ENCODE data around the gene RPTN. TPM values are rescaled to one million over a fixed set of nuclear protein-coding genes. Genes with fewer than 3 reads are reported as not detected.

RPTN gene
- total RNA-seq, 6 experiments from 2014 or later, result not detected

DNA sequence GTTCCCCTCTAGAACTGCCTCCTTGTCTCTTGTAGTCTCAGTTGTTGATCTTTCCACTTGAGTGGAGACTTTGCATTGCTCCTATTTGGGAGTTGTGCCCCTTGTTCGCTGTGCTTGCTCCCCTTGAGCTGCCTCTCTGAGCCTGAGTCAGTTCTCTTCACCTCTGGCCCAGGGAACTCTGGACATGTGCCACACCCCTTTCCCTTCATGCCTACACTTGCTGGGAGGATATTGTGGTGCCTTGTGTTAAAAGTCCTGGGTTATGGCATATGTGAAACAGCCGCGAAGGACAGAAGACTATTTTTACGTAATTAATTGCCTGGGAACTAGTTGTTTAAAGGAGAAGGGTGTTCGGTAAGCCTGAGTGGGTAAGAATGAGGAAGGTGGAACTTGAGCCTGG, 32.2 kb upstream of the RPTN start:
- H3K36me3 ChIP-seq, result no peaks in the 10 kb centered on the region
- no peak overlapping the region for H3K27ac ChIP-seq
- H3K9me3 ChIP-seq, result no peaks in the 10 kb centered on the region
- no peak for ATAC-seq
- no peak overlapping the region for H3K4me3 ChIP-seq
- WGBS (ENCODE audit: insufficient coverage, low coverage, low lambda C conversion rate, missing lambda C conversion rate), result 90% methylated on average over 5 of the region's 5 CpGs
- DNase-seq, result no peak
- H3K4me1 ChIP-seq, result peaks cover 0 to 18% (median 2%) of the 10 kb centered on the region in 4 donors
- intact Hi-C loops (cut with DNase I), result no loop called here
- no peaks in the 10 kb centered on the region for H3K27me3 ChIP-seq
- TF ChIP-seq, protein P1, sequence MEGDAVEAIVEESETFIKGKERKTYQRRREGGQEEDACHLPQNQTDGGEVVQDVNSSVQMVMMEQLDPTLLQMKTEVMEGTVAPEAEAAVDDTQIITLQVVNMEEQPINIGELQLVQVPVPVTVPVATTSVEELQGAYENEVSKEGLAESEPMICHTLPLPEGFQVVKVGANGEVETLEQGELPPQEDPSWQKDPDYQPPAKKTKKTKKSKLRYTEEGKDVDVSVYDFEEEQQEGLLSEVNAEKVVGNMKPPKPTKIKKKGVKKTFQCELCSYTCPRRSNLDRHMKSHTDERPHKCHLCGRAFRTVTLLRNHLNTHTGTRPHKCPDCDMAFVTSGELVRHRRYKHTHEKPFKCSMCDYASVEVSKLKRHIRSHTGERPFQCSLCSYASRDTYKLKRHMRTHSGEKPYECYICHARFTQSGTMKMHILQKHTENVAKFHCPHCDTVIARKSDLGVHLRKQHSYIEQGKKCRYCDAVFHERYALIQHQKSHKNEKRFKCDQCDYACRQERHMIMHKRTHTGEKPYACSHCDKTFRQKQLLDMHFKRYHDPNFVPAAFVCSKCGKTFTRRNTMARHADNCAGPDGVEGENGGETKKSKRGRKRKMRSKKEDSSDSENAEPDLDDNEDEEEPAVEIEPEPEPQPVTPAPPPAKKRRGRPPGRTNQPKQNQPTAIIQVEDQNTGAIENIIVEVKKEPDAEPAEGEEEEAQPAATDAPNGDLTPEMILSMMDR (IDR thresholded peaks at IDR 0.05), result no peak
- TF ChIP-seq POLR2A (IDR thresholded peaks at IDR 0.05), result no peak

DNA sequence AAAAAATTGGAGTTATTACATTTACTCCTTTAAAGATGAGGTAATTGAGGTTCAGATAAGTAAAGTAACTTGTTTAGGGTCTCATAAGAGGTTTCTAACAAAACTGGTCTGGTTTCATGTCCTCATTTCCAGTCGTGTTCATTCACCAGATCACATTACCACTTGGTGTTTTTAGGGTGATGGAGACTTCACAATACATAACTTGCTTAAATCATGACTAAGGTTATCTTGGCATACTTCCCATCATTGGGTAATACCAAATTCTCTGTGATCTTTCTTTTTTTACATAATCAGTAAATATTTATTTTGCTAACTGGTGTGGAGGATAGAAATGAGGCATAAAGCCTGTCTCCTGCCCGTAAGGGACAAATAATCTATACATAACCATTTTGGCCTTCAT, 31.6 kb upstream of the RPTN start:
- DNase-seq (no peak), ATAC-seq (peak in 3 of 4 donors; percentile 39 to 64 (median 57))
- WGBS (ENCODE audit: insufficient coverage, low coverage, low lambda C conversion rate, missing lambda C conversion rate), result 23% methylated on average over 2 of the region's 2 CpGs
- intact Hi-C loops (cut with DNase I), result no loop called here
- no peak overlapping the region for H3K27ac ChIP-seq
- TF ChIP-seq, protein P1 (IDR thresholded peaks at IDR 0.05), result no peak
- no peak for TF ChIP-seq POLR2A (IDR thresholded peaks at IDR 0.05)
- H3K4me1 ChIP-seq, result peaks cover 0 to 18% (median 2%) of the 10 kb centered on the region in 4 donors
- no peaks in the 10 kb centered on the region for H3K9me3 ChIP-seq
- no peaks in the 10 kb centered on the region for H3K27me3 ChIP-seq
- no peak overlapping the region for H3K4me3 ChIP-seq
- no peaks in the 10 kb centered on the region for H3K36me3 ChIP-seq

DNA sequence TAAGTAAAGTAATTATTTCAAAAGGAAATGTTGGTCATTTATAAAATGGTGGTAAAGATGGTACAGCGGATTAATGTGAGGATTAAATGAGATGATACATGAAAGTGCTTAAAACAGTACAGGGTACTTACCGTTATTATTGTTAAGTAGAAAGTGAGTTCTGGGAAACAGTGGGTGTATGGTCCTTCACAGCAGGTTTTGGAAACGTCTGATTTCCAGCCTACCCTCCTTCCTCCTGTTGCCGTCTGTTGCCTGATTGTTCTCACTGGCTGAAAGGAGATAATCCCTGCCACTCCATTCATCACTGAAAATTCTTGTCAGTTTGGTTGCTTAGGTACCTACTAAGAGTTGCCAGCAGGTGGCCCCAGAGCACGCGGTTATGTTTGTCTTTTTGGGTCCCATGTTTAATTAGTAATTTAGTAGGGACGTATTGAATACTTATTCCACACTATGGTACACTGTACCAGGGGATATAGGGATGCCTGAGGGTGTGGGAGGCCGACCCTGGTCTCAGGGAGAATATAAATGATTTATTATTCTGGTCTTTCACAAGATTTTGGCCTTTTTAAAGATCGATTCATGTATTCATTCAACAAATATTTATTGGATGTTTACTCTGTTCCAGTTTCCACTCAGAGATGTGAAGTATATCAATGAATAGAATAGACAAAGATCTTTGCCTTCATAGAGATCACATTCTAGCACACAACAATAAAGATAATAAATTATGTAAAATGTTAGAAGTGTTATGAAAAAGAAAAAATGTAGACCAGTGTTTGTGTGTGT, 30.8 kb upstream of the RPTN start:
- Histone ChIP-seq H3K9me3 (no peaks in the 10 kb centered on the region), H3K27me3 (no peaks in the 10 kb centered on the region), H3K36me3 (no peaks in the 10 kb centered on the region), H3K27ac (no peak overlapping the region), H3K4me3 (peak overlapping the region in 2 of 3 donors; percentile 41 to 62), H3K4me1 (peaks cover 0 to 18% (median 2%) of the 10 kb centered on the region in 4 donors)
- WGBS (ENCODE audit: insufficient coverage, low coverage, low lambda C conversion rate, missing lambda C conversion rate), result 12% methylated on average over 9 of the region's 9 CpGs
- peak; percentile 54 to 68 (median 67) for DNase-seq
- intact Hi-C loops (cut with DNase I), result loop anchor here (10.0 kb wide), 2 partner anchors 135 to 255 kb away; no protein-coding TSS in a partner anchor
- ATAC-seq, result peak; percentile 71 to 78 (median 74)
- TF ChIP-seq, protein P1 (IDR thresholded peaks at IDR 0.05), result peak; percentile 66 to 73 (median 68)
- TF ChIP-seq POLR2A (IDR thresholded peaks at IDR 0.05), result no peak

DNA sequence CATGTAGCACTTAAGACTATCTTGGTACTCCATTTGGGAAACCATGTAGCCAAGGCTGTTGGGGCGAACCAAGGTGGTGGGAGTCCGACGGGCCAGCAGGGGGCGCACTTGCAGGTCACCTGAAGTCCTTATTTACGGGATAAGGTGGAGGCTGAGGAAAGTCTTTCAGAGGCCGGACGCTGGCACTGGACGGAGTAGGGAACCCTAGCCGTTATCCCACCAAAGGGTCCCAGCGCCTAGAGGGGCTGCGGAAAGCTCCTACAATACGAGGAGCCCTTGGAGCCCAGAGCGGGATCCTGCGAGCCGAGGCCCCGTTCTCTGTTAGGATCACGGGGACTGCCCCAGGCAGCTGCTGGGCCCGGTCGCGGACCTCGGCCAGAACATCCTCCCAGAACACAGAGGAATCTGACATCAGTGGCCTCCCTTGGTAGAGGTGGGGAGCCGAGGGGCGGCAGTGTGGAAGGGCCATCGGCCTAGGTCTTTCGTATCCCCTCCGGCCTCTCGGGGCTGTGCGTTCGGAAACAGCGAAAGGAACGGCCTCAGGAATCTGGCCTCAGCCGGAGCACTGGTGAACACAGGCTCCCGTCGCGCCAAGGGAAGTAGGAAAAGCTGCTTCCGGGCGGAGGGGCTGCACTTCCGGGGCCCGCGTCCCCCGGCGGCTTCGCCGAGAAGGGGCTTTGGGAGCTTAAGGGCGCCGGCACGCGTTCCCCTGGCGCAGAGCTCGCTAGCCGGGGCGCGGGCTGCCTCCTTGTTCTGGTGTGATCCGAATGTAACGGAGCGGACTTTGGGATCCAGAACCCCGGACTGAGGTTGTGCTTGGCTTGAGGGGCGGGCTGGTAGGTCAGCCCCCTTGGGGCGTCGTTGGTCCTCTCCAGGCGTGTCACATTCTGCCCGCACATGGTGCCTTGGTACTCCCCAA, 29.9 kb upstream of the RPTN start:
- DNase-seq, result peak; percentile 76 to 81 (median 81)
- no peaks in the 10 kb centered on the region for H3K36me3 ChIP-seq
- intact Hi-C loops (cut with DNase I), result loop anchor here (10.0 kb wide), 2 partner anchors 134 to 256 kb away; no protein-coding TSS in a partner anchor
- H3K4me3 ChIP-seq, result peak overlapping the region; percentile 36 to 62 (median 41)
- peaks cover 0 to 18% (median 2%) of the 10 kb centered on the region in 4 donors for H3K4me1 ChIP-seq
- H3K9me3 ChIP-seq, result no peaks in the 10 kb centered on the region
- ATAC-seq, result peak; percentile 73 to 83 (median 75)
- H3K27ac ChIP-seq, result peak overlapping the region in 1 of 3 donors; percentile 26
- TF ChIP-seq, protein P1 (IDR thresholded peaks at IDR 0.05), result peak; percentile 70 to 91 (median 82)
- TF ChIP-seq POLR2A (IDR thresholded peaks at IDR 0.05), result no peak
- 7% methylated on average over 21 of the region's 62 CpGs for WGBS (ENCODE audit: insufficient coverage, low coverage, low lambda C conversion rate, missing lambda C conversion rate)
- H3K27me3 ChIP-seq, result no peaks in the 10 kb centered on the region

Measured in right lobe of liver (tissue), 6 donors.